Cerebellar nuclear complex (tissue), 1 donor: ENCODE data around the gene AQP2.

Source experiments
- DNase-seq, 2 experiments: peaks; one replicate each; lab custom pipeline; 2025; lab: John Stamatoyannopoulos, UW

AQP2 gene, protein sequence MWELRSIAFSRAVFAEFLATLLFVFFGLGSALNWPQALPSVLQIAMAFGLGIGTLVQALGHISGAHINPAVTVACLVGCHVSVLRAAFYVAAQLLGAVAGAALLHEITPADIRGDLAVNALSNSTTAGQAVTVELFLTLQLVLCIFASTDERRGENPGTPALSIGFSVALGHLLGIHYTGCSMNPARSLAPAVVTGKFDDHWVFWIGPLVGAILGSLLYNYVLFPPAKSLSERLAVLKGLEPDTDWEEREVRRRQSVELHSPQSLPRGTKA

DNA sequence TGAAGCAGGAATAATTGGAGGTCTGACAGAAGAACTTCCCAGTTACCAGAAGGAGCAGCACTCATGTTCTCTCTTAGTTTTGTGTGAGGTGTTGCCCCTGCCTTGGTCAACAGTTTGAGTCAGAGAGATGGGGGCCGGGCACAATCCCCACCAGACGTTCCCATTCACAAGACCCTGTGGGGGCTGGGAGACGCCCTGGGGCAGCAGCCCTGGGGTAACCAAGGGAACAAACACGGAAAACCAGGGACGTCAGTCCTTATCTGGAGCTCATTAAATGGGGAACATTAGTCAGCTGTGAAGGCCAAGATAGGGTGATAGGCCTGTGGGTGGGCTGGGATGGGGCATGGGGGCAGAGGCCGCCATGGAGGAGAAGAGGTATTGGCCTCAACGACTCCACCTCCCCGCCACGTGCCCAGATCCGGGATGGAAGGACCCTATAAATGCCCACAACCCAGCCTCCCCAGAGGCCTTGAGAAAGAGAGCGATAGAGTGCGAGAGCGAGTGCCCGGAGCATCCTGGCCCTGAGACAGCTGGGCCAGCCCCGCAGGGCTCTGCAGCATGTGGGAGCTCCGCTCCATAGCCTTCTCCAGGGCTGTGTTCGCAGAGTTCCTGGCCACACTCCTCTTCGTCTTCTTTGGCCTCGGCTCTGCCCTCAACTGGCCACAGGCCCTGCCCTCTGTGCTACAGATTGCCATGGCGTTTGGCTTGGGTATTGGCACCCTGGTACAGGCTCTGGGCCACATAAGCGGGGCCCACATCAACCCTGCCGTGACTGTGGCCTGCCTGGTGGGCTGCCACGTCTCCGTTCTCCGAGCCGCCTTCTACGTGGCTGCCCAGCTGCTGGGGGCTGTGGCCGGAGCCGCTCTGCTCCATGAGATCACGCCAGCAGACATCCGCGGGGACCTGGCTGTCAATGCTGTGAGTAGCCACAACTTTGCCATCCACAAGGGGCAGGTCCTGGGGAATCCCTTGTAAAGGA is at the start of gene AQP2:
AQP2 (plus strand) TSS at position 465 of the 979 bp plus-strand sequence; CDS start at position 559, 94 bp downstream.
- DNase-seq, result no peak

DNA sequence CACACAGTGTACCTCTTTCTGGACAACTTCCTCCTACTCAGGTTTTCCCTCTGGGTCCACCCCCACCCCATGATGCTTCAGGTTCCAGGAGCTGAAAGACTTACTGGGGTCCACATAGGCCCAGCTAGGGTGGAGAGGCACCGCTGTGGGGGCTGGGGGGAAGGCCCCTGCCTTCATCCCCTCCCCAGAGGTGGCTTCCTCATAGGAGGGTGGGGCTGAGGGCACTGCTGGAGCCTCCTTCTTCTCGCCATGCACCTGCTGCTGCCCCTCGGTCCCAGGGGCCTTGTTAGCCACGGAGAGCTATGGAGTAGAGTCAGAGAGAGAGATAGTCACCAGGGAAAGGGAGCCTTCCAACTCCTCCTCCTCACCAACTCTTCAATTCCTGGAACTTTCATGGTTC is 49.5 kb upstream of the AQP2 start:
- no peak for DNase-seq

DNA sequence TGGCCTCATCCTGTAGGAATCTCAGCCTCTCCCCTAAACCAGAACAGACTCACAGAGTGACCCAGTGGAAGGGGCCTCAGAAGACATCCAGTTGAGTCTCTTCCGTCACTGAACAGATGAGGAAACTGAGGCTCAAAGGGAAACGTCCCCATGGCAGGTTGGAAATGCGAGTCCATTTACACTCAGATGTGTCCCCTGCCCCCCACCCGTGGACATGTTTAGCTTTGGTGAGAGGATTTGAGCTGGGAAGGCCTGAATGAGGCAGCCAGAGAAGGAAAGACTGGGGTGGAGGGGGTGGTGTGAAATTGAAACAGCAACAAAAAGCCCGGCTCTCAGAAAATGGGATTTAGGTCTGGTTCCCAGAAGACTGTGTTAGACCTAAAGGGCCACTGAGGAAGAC is 48.6 kb upstream of the AQP2 start:
- DNase-seq, result no peak

DNA sequence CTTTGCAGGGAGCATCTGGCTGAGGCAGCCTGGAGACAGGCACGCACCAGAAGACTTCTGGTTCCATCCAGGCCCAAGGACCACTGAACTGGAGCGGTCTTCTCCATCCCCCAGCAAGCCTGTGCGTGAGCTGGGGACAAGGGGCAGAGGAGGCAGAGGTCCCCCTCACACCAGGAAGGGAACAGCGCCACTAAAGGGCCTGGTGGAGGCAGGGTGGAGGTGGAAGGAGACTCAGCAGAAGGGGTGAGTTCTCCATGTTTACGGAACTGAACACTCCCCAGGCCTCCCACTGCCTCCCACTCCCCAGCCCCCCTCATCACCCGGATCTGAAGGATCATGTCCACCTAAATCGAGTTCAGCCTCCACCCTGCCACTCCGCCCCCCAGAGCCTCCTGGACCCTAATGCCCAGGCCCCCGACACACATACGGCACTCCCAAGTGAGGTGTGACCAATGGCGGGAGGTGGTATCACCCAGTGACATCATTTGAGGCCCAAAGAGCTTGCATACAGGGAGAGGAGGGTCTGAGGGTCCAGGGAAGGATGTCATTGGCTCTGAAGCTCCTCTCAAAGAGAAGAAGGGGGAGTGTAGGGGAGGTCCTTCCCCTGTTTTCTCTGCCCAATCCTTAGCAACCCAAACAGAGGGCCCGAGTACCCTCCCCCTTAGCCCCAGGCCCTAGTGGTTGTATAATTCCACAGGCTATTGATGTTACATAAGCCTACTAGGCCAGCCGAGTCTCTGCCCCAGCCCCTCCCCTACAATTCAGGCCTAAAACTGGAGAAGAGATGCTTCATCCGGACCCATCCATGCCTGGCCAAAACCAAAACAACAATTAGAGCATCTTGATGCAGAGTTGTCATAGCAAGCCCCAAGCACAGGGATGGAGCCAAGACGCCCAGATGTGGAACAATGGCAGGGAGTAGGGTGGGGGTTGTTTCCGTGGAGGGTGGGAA is 47.9 kb upstream of the AQP2 start:
- DNase-seq, result peak; percentile 55 to 77

DNA sequence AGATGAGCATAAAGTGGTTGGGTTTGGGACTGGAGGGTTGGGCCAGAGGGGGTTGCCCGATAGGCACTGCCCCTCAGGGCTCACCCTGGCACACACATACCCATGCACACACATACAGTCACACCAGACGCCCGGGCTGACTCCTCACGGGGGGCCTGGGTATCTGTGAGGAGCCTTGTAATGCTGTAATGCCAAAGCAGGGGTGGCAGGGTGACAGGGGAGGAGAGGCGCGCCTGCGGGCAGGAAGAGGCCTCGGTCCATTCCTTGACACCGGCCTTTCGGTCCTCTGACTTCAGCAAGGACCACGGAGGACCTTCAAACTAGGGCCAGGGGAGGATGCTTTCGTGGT is 47.2 kb upstream of the AQP2 start:
- DNase-seq, result no peak

DNA sequence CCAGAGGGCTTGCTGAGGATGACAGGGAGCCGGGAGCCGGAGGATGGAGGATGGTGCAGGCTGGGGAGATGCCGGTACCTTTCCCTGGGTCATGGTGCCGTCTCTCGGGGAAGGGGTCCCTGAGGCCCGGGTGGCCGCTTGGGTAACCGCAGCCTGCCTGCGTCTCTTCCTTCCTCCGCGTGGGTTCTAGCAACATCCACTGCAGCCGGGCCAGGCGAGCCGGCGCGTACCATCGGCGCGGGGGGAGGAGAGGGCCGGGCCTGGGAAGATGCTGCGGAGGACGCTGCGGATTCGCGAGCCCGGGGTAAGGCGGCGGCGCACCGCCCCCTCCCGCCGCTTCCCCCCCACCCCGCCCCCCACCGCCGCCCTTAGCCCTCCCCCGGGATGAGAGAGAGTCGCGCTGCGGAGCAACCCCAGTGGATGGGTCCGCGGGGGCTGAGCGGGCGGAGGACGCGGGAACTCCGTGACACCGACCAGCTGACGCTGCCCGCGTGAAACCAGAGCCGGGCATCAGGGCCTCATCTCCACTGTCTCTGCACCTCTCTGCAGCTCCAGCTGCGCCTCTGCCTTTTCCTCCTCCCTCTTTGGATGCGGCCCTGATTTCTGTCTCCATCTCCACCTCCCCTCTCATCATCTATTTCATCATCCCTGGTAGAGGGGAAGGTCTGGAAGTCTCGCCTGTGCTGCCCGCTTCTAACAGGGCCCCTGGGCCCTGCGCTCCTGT is 46.7 kb upstream of the AQP2 start, which contains the start of gene FAIM2:
FAIM2 (minus strand) TSS at position 201 of the 724 bp plus-strand sequence; CDS start at position 93, 108 bp downstream.
- peak; percentile 28 to 81 for DNase-seq

DNA sequence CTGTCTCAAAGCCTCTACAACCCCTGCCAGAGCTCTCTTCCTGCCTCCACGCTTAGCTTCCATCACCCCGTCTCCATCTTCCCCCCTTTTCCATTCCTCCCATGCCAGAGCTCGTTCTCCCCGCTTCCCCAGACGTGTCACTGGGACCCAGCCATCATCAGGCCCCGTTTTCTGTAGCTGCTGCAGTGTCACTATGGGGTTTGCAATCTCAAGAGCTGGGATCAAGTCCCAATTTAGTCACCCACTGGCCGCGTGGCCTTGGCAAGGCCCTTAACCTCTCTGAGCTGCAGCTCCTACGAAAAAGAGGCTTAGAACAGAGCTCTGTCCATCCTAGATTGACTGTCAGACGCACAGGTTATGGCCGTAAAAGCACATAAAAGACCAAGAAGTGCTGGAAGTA is 45.9 kb upstream of the AQP2 start:
- no peak for DNase-seq

DNA sequence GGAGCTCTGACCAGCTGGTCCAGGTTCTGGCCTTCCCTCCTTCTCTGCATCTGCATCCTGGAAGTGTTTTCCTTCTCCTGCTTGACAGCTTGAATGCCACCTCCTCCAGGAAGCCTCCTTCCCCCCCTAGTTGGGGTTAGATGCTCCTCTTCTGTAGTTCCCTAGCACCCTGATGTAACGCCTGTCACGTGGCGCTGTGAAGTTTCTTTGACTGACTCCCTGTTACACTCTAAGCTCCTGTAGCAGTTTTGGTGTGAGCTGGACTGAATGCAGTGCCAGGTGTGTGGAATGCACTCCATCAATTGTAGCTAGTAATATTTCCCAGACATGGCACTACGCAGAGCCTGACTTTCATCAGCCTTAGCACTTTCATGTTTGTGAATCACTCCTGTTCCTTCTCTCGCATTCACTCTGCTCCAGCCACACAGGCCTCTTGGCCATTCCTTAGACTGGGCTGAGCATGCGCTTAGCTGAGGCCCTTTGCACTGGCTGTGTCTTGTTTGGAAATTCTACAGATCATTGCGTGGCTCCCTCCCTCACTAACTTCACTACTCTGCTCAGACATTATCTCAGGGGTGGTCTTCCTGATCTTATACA is 44.7 kb upstream of the AQP2 start:
- no peak for DNase-seq

DNA sequence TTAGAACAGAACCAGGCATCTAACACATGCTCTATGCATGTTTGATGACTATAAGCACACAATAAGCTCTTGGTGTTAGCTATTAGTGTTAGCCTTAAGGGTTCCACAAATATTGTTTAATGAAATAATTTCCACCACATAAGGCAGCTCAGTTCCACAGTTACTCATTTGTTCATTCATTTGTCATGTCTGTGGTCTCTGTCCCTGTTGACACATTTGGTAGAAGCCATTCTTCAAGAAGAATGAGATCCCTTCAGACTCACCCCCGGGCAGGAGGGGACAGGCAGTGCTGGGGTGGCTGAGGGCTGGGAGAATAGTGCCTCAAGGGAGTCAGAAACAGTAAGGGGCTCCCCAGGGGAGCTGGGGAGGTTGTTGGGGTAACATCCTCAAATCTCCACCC is 43.2 kb upstream of the AQP2 start:
- DNase-seq, result no peak

DNA sequence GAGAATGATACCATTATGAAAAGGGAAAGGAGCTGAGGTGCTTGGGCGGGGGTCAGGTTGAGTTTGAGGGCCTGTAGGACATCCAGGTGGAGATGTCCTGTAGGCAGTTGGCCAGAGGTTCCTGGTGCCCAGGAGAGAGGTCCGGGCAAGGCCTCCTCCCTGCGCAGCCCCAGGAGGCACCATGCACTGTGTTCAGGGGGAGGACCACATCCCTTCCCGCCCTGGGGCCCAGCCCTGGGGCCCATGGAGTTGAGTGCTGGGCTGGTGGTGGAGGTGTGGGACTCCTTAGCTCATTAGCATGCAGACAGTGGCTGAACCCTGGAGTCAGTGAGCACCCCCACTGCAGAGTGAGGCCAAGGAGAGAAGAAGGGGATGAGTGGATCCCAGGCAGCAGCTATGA is 41.2 kb upstream of the AQP2 start:
- no peak for DNase-seq

DNA sequence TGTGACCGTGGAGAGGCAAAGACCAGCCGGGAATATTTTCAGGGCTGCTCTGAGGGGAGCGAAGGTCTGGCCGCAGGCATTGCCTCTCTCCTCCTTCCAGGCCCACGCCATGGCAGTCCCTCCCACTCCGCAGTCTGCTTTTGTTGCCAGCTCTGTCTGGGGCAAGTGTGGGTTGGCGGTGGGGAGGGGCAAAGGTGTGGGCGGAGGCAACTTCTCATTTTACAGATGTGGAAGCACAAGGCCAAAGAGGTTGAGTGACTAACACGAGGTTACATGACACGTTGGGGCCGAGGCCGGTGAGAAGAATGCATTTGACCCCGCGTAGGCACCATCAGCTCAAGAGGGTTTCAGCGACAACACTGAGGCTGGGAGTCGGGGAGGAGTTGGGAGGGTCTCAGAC is 40.7 kb upstream of the AQP2 start:
- no peak for DNase-seq

DNA sequence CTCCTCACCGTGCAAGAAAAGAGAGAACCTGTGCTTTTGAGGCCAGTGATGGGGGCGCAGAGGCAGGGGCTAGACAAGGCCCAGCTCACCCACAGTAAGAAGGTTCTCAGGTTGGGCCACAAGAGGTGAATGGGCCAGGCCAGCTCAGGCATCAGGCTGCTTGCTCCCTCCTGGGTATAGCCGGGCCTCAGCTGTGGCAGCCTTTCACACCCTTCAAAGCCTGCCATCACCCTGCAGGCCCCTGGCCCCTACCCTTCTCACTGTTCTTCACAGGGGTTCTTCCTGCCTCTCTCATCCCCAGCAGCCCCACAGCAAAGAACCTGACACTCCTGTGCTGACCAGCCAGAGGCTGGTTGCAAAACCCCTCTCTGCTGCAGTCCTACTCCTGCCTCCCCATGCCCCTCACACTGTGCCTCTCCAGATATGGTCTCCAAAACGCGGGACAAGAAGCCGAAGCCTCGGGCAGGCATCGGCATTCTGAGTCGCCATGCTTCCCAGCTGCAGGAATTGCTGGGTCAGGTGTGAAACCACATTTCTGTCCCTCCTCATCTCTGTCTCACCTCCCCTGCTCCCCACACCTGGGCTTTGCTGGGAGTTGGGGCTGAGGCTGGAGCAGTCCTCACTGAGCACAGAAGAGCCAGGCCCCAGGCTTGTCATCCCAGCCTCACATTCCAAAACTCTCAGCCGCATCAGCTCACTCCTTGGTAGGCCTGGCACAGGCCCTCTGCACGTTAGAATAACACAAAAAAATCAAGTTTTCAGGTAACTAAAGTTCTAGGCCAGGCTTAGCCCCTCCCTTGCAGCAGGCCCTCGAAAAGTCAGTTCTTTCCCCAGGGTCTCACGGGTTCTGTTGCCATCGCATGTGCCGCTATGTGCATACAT is 40.0 kb upstream of the AQP2 start:
- no peak for DNase-seq

DNA sequence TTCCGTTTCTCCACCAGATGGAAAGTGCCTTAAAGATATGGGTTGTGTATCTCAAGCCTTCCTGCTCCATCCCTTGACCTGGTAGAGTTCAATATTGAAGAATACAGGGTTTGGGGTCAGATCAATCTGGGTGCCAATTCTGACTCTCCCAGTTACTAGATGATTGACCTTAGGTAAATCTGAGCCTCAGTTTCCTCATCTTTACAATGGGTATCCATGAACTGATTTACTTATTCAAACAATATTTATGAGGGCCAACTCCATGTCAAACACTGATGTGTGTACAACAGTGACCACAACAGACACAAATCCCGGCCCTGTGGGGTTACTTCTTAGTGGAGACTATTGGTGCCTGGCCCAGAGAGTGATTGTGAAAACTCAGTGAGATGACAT is 39.3 kb upstream of the AQP2 start:
- no peak for DNase-seq

DNA sequence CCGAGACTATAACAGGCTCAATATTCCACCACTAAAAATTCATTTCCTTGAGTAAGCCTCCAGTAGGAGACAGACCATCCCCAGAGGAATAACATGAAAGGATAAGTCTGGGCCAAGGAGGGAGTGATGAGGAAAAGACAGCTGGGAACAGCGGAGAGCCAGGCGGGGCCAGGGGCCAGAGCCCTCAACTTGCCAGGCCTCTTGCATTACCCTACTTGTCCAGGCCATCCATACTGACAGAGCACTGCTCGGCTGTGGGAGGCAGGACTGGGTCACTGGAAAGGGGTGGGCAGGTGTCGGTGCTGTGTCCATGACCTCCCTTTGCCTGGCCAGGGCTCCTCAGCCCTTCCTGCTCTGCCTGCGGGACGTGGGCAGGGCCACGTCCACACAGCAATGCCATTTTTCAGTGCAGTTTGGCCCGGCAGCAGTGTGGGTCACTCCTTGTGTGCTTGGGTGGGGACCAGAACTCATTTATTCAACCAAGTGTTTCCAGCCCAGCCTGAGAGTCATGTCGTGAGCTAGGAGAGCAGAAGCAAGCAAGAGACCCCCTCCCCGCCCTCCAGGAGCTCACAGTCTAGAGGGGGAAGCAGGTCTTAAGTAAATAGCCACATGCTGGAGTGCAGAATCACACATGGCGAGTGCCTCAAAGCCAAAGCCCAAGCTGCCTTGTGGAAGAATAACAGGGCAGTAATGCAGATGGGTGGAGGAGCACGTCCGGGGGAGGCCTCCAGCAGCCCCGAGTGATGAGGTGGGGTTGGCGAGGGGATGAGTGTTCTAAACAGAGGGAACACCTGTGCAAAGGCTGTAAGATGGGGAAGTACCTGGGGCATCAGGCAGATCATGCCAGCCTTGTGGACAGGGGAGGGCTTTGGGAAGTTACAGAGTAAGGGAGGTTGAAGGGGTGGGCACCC is 37.9 kb upstream of the AQP2 start:
- no peak for DNase-seq

DNA sequence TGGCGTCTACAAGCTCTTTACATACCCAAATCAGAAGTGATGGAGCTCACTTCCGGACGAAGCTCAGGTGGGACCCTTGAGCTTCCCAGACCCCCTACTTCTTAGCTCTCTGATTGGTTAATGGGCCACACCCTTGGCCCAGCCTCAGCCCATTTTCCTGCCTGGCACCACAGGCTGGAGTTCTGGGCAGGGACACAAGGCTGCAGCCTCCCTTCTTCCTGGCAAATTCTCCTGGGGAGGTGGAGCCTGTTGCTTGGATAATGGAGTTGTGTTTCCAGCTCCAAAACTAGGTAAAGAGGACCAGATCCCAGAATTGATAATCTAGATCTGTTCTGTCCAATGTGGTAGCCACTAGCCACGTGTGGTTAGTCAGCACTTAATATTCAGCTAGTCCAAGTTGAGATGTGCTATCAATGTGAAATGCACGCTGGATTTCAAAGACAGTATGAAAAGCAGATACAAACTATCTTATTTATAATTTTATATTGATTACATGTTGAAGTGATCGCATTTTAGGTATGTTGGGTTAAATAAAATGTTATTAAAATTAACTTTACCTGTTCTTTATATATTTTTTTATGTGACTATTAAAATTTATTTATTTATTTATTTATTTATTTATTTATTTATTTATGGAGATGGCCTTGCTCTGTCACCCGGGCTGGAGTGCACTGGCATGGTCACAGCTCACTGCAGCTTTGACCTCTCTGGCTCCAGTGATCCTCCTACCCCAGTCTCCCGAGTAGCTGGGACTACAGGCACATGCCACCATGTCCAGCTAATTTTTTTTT is 34.2 kb upstream of the AQP2 start:
- no peak for DNase-seq

DNA sequence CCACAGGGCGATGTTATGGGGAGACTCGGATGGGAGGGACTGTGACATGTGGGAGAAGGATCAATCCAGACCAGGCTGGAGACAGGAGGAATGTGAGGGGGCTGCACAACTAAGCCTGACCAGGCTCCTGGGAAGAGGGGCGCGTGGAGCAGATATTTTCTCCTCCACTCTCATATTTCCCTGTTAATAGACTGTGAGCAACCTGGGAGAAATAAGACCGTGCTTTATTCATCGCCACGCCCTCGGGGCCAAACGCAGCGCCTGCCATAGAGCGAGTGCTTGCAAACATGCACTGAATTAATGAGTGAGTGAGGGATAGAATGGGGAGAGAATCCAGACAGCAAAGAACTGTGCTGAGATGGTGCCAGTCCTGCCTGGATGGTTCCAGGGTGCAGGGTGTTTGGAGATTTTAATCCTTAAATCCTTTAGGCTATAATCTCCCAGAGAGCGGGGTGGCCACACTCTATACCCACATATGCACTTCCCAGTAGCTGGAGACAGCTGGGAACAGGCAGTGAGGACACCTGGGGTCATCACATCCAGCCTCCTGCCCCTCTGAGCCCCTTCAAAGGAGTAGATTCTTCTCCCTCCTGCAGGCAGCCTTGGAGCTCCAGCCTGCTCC is 33.3 kb upstream of the AQP2 start:
- no peak for DNase-seq

DNA sequence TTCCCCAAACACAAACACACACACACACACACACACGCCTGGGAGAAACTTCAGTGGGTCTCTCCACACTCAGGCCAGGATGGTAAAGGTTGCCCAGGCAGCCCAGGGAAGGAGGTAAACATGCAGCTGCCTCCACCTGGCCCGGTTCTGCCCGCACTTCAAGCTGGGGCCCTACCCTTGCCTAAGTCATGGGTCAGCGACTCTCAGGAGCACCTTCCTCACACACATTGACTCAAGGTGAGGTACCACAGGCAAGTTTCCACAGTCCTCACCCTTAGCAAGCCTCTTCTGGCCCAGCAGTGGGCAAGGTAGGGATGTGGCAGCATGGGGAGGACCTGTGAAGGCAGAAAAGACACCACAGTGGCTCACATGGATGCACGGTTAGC is 32.8 kb upstream of the AQP2 start:
- no peak for DNase-seq
